NT2/D1 (cell line): ENCODE data around the gene NRXN3.

Experiments used
- YY1 ChIP-seq: IDR thresholded peaks from 2 replicates; pipeline ENCODE4 v1.6.1; 2011; ENCODE audit not compliant: insufficient read length, insufficient read depth
- ZNF274 ChIP-seq: IDR thresholded peaks from 2 replicates; pipeline ENCODE4 v1.6.1; 2011; ENCODE audit warnings: mild to moderate bottlenecking, low read depth, low read length

DNA sequence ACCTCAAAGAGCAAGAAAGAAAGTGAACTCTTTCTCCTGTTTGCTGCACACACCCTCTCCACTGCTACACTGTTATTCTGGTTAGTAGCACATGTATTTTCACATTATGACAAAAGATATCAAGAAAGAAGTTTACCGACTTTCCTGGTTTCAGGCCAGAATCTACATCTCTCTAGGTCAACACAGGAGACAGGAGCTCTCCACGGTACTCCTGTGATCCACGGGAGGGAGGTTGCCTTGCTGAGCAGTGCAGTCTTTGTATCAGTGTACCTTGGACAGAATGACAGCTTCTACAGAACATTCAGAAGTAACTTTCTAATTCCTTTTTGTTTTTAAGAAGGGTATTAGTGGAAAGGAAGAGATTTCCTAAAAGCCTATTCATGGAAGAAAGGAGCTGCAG is 805.6 kb downstream of the NRXN3 start:
- TF ChIP-seq YY1 (no peak), ZNF274 (no peak)
